D721Med (cell line): ENCODE results near the gene CIDEA.
"Not testable (repeated sequence)": the region's sequence is repeated elsewhere in the genome, so short reads cannot be mapped to it uniquely, and the experiment has no call there.

Experiments
- DNase-seq: peaks from one replicate; pipeline ENCODE4 v3.0.0; 2011; ENCODE audit warnings: low spot score; ENCODE audit not compliant: insufficient read length
- FAIRE-seq: peaks from 2 replicates; lab custom pipeline; 2011; peaks lifted over from hg19 to GRCh38; lab: Jason Lieb, UNC
- TF ChIP-seq, protein P1 (sequence below): IDR thresholded peaks from 2 replicates; pipeline ENCODE4 v1.5.1; 2012; ENCODE audit warnings: mild to moderate bottlenecking, control low read depth; ENCODE audit not compliant: insufficient read depth; ENCODE audit errors: missing control alignments

The CIDEA gene

GRCh38 chr18:12254136-12254819 is at the start of gene CIDEA:
TSS of gene CIDEA (plus strand) at chr18:12254361. CDS start at chr18:12254384, 23 bp downstream.
- no peak for DNase-seq
- no peak for FAIRE-seq
- TF ChIP-seq, protein P1, sequence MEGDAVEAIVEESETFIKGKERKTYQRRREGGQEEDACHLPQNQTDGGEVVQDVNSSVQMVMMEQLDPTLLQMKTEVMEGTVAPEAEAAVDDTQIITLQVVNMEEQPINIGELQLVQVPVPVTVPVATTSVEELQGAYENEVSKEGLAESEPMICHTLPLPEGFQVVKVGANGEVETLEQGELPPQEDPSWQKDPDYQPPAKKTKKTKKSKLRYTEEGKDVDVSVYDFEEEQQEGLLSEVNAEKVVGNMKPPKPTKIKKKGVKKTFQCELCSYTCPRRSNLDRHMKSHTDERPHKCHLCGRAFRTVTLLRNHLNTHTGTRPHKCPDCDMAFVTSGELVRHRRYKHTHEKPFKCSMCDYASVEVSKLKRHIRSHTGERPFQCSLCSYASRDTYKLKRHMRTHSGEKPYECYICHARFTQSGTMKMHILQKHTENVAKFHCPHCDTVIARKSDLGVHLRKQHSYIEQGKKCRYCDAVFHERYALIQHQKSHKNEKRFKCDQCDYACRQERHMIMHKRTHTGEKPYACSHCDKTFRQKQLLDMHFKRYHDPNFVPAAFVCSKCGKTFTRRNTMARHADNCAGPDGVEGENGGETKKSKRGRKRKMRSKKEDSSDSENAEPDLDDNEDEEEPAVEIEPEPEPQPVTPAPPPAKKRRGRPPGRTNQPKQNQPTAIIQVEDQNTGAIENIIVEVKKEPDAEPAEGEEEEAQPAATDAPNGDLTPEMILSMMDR: no peak

GRCh38 chr18:12208296-12209153 is 45.6 kb upstream of the CIDEA start:
- not testable (repeated sequence) for DNase-seq, FAIRE-seq

- not testable (repeated sequence) for FAIRE-seq, DNase-seq
Observed at GRCh38 chr18:12212308-12212707, 41.9 kb upstream of the CIDEA start.

DNA sequence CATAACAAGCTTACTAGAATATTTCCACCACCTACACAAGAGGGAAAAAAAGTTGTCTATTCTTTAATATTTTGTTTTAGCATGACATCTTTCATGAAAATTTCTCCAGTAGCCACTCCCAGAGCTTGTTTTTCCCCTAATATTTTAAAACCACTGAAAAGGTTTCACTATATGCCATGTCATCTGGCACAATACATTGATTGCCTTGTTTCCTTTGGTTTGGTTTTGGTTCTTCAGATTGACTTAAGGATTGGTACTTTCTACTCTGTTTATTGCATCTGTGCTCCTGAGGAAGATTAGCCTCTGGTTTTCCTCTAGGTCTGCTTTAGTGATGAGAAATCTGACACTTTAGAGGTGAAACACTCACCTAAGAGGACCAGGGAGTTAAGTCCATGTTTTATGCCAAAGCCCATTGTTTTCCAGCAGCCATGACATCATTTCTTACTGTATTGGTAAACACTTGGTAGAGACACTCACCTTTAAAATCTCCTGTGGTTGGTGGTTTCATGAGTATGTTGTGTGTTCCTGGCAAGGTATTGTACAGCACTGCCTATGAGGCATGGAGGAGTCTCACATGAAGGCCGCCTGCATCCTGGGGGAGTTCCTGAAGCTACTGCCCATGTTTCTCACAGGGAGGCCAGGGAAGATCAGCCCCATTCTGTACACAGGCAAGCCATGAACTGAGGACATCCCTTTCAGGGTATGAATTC is 39.7 kb upstream of the CIDEA start:
- FAIRE-seq, DNase-seq: not testable (repeated sequence)

GRCh38 chr18:12216471-12216870 is 37.7 kb upstream of the CIDEA start:
- DNase-seq, FAIRE-seq: not testable (repeated sequence)

- FAIRE-seq, DNase-seq: not testable (repeated sequence)
Observed at GRCh38 chr18:12218603-12219002, 35.6 kb upstream of the CIDEA start.

DNA sequence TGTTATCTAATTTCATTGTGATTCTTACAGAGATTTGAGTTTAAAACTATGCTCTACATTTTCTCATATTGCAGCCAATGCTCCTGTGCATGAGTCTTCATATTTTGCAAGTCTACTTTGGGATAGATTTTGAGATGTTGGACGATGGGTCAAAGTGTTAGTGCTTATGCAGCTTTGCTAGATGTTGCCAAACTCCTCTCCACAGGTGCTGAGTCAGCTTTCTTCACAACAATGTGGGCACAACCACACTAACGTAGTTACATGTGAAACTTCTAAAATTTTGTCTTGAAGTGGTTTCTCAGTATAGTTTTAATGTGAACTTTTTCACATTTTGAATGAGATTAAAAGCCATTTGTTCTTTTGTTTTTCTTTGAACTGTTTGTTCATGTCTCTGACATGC is 32.1 kb upstream of the CIDEA start:
- DNase-seq, FAIRE-seq: not testable (repeated sequence)

GRCh38 chr18:12223326-12223725 is 30.8 kb upstream of the CIDEA start:
- not testable (repeated sequence) for DNase-seq, FAIRE-seq

DNA sequence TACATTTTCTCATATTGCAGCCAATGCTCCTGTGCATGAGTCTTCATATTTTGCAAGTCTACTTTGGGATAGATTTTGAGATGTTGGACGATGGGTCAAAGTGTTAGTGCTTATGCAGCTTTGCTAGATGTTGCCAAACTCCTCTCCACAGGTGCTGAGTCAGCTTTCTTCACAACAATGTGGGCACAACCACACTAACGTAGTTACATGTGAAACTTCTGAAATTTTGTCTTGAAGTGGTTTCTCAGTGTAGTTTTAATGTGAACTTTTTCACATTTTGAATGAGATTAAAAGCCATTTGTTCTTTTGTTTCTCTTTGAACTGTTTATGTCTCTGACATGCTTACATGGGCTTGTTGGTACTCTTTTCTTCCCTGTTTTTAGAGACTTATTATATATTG is 27.4 kb upstream of the CIDEA start:
- FAIRE-seq, DNase-seq: not testable (repeated sequence)

DNA sequence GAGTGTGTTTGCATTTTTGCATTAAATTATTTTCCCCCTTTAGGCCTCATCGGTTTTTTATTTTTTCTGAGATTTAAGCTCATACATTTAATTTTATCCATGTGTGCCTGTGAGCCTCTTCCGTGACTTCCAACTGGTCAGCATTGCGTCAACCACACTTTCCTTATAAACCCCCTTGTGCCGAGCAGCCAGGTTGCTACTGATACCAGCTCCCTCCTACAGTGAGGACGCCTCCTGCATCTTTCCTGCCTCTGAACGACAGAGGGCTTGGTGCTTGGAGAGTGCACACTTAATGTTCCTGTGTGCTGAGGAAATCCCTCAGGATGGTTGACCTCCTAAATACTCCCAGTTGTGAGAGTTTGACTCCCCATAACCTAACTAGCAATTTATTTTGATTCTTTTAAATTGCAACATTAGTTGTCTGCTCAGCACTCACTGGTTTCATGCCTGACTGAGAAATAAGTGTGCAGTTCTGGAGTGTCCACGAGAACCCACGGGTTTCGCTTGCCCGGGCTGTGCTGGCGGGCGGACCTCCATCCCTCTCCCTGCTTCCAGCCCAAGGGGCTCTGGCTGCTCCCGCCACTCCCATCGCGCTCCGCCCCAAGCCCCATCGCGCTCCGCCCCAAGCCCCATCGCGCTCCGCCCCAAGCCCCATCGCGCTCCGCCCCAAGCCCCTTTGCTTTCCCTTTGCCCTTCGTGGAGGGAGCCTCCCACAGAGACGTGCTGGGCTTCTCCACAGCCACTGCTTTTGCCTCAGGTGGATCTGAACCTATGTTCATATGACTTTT is 26.6 kb upstream of the CIDEA start:
- DNase-seq, FAIRE-seq: not testable (repeated sequence)

GRCh38 chr18:12228308-12228707 is 25.9 kb upstream of the CIDEA start:
- not testable (repeated sequence) for DNase-seq, FAIRE-seq

DNA sequence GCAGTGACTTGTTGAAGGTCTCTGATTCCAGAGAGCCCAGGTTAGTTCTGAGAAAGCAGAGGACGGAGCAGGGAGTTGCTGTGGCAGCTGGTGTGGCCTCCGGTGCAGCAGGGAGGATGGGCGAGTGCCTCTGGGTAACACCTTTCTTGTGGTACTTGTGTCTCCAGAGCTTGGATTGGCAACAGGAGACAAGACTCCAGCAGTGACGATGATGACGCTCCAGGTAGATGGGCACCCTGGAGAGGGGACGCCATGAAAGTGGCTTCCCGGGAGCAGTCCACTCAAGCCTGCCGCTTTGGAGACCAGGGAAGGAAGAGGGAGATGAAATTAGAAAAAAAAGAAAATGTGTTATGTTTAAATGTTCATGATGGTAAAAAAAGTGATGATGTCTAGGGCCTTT is 23.6 kb upstream of the CIDEA start:
- DNase-seq, FAIRE-seq: not testable (repeated sequence)
